Left lung (tissue), 10 donors: ENCODE measurements around the gene SNAP23. TPM values are rescaled to one million over a fixed set of nuclear protein-coding genes. Genes with fewer than 3 reads are reported as not detected.
A peak's percentile ranks its signal among the peaks of the same experiment; 100 is the strongest.

Experiments used
- ATAC-seq: fragments of 200-7000 bp; cut with Tn5 transposase; one replicate; pipeline ENCODE4 v1.9.1; 2020; ENCODE audit warnings: moderate library complexity
- DNase-seq, 4 donors: peaks; one replicate each; pipeline ENCODE4 v3.0.0-alpha.2; 2013 to 2020
- H3K27ac ChIP-seq, 2 donors: fragments of 200-600 bp; sonication (generic) in 1 of 2; one replicate each; pipeline versions ENCODE4 v1.5.0 to v1.8.0; 2020 to 2021
- H3K27me3 ChIP-seq, 2 donors: fragments of 200-600 bp; sonication (generic) in 1 of 2; one replicate each; pipeline versions ENCODE4 v1.5.0 to v1.8.0; 2020 to 2021
- H3K36me3 ChIP-seq, 2 donors: fragments of 200-600 bp; sonication (generic) in 1 of 2; one replicate each; pipeline versions ENCODE4 v1.5.0 to v1.8.0; 2020 to 2021
- H3K4me1 ChIP-seq, 2 donors: fragments of 200-600 bp; one replicate each; pipeline ENCODE4 v1.8.0; 2021
- H3K4me3 ChIP-seq, 2 donors: fragments of 200-600 bp; sonication (generic) in 1 of 2; one replicate each; pipeline versions ENCODE4 v1.5.0 to v1.8.0; 2020 to 2021; ENCODE audit warnings: mild to moderate bottlenecking in 1 of 2
- H3K9me3 ChIP-seq, 2 donors: fragments of 200-600 bp; sonication (generic) in 1 of 2; one replicate each; pipeline versions ENCODE4 v1.5.0 to v1.8.0; 2020 to 2021
- CTCF ChIP-seq, 2 donors: fragments of 200-600 bp; sonication (generic) in 1 of 2; IDR thresholded peaks; one replicate each; pipeline versions ENCODE4 v1.5.0 to v1.8.0; 2021; ENCODE audit warnings: antibody characterized with exemption in 2 of 2
- intact Hi-C, 2 donors: fragments of 100-400 bp; cut with DNase I; formaldehyde crosslinking; loops; one replicate each; pipeline versions ENCODE4 v1.11.2 to v1.14.2; 2022
- polyA plus RNA-seq, 6 donors: library from polyadenylated mRNA; unstranded; fragments of 120-200 nt; gene quantifications; one replicate each; pipeline ENCODE4 v1.2.1, GENCODE V29; 2013; ENCODE audit not compliant: insufficient read length in 6 of 6
- total RNA-seq, 2 donors: library from RNA; stranded (reverse); fragmentation: NEBNext Ultra II Directional; extraction: Animal tissue kit (Norgen Biotek cat#: 25700); gene quantifications; one replicate each; pipeline ENCODE4 v1.2.1, GENCODE V29; 2021
- donor health status: DM: no; HTN: yes; CAD: no.
- donor health status: DM: no; HTN: no; CAD: no.

The SNAP23 gene
- total and polyA plus RNA-seq, 8 donors, result 84.8 to 97.1 (median 90.5) TPM

GRCh38 chr15:42558739-42559138 lies 63.3 kb downstream of the SNAP23 start:
- Histone ChIP-seq H3K27ac (no peak overlapping the region), H3K4me1 (peaks cover 0 to 3% of the 10 kb centered on the region in 2 donors), H3K27me3 (no peaks in the 10 kb centered on the region), H3K36me3 (peaks cover 4 to 56% of the 10 kb centered on the region in 2 donors), H3K4me3 (no peak overlapping the region), H3K9me3 (no peaks in the 10 kb centered on the region)
- intact Hi-C loops, result loop anchor here in 1 of 2 donors (10.0 kb wide), 1 partner anchor 86 kb away; no protein-coding TSS in a partner anchor
- no peak for TF ChIP-seq CTCF (IDR thresholded peaks at IDR 0.05)
- no peak for DNase-seq
- ATAC-seq, result no peak

- ATAC-seq, result peak; percentile 96
- intact Hi-C loops, result no loop called here
- H3K27ac ChIP-seq, result peak within 1 kb of the TSS; percentile 80 to 84
- peak; percentile 98 to 99 (median 98) for DNase-seq
- no peaks in the 10 kb centered on the region for H3K36me3 ChIP-seq
- no peak for TF ChIP-seq CTCF (IDR thresholded peaks at IDR 0.05)
- peaks cover 0 to 28% of the 10 kb centered on the region in 2 donors for H3K4me1 ChIP-seq
- no peaks in the 10 kb centered on the region for H3K9me3 ChIP-seq
- H3K4me3 ChIP-seq, result peak within 1 kb of the TSS; percentile 80 to 89
- peaks cover 0 to 11% of the 10 kb centered on the region in 2 donors for H3K27me3 ChIP-seq
Measured at GRCh38 chr15:42575188-42576039, 80.0 kb downstream of the SNAP23 start, which contains the start of gene STARD9. TSS of gene STARD9 (plus strand) at chr15:42575606. CDS start at chr15:42575716, 110 bp downstream.

GRCh38 chr15:42576040-42576594 lies 80.7 kb downstream of the SNAP23 start:
- Histone ChIP-seq H3K27me3 (peaks cover 0 to 11% of the 10 kb centered on the region in 2 donors), H3K4me3 (peak overlapping the region; percentile 80 to 89), H3K9me3 (no peaks in the 10 kb centered on the region), H3K27ac (peak overlapping the region; percentile 80 to 84), H3K36me3 (no peaks in the 10 kb centered on the region), H3K4me1 (peaks cover 3 to 32% of the 10 kb centered on the region in 2 donors)
- DNase-seq (no peak), ATAC-seq (no peak)
- intact Hi-C loops, result no loop called here
- no peak for TF ChIP-seq CTCF (IDR thresholded peaks at IDR 0.05)

- no peak for TF ChIP-seq CTCF (IDR thresholded peaks at IDR 0.05)
- Histone ChIP-seq H3K4me3 (peak overlapping the region in 1 of 2 donors; percentile 80), H3K27ac (no peak overlapping the region), H3K4me1 (peaks cover 6 to 39% of the 10 kb centered on the region in 2 donors), H3K27me3 (peaks cover 0 to 11% of the 10 kb centered on the region in 2 donors), H3K36me3 (no peaks in the 10 kb centered on the region), H3K9me3 (no peaks in the 10 kb centered on the region)
- ATAC-seq (no peak), DNase-seq (no peak)
- intact Hi-C loops, result no loop called here
Measured at GRCh38 chr15:42576776-42577175, 81.3 kb downstream of the SNAP23 start.

GRCh38 chr15:42577514-42578031 lies 82.1 kb downstream of the SNAP23 start:
- Histone ChIP-seq H3K4me3 (no peak overlapping the region), H3K36me3 (no peaks in the 10 kb centered on the region), H3K4me1 (peaks cover 9 to 47% of the 10 kb centered on the region in 2 donors), H3K9me3 (no peaks in the 10 kb centered on the region), H3K27me3 (peaks cover 0 to 11% of the 10 kb centered on the region in 2 donors), H3K27ac (no peak overlapping the region)
- DNase-seq, result peak in 2 of 4 donors; percentile 75 to 81
- no peak for ATAC-seq
- intact Hi-C loops, result no loop called here
- TF ChIP-seq CTCF (IDR thresholded peaks at IDR 0.05), result no peak
